HG02588 (cell line): ENCODE results near the gene TRIM41.
"Not testable (repeated sequence)": the region's sequence is repeated elsewhere in the genome, so short reads cannot be mapped to it uniquely, and the experiment has no call there.

ENCODE experiments used
- ATAC-seq: cut with Tn5 transposase; IDR thresholded peaks from one replicate; pipeline ENCODE4 v1.9.1; 2021; ENCODE audit warnings: mild to moderate bottlenecking, moderate library complexity; ENCODE audit not compliant: unreplicated experiment

TRIM41 gene

DNA sequence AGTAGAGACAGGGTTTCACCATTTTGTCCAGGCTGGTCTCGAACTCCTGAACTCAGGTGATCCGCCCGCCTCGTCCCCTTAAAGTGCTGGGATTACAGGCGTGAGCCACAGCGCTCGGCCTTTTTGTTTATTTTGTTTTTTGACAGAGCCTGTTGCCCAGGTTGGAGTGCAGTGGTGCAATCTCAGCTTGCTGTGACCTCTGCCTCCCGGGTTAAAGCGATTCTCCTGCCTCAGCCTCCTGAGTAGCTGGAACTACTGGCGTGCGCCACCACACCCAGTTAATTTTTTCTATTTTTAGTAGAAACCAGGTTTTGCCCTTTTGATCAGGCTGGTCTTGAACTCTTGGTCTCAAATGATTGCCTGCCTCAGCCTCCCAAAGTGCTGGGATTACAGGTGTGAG, 12.9 kb upstream of the TRIM41 start:
- not testable (repeated sequence) for ATAC-seq

- not testable (repeated sequence) for ATAC-seq
Observed at GRCh38 chr5:181210698-181211097, 12.4 kb upstream of the TRIM41 start.

GRCh38 chr5:181211208-181211607, 11.9 kb upstream of the TRIM41 start:
- ATAC-seq = no peak

DNA sequence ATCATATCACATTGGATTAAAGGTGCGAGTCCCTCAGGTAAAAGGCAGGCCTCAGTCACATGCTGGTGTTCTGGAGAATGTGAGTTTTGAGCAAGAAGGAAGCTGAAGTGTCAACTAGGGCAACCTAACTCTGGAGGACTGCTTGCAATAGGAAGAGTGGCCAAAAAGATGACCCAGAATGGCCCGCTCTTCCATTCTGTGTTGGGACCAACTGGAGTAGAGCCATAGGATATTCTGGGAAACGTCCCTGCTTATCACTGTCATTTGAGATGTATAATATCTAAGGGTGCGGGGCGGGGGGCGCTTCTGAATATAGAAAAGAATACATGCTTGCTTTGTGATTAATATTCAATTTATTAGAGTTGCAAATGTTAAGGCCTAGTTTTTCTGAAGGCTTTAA, 11.0 kb upstream of the TRIM41 start:
- ATAC-seq = no peak

DNA sequence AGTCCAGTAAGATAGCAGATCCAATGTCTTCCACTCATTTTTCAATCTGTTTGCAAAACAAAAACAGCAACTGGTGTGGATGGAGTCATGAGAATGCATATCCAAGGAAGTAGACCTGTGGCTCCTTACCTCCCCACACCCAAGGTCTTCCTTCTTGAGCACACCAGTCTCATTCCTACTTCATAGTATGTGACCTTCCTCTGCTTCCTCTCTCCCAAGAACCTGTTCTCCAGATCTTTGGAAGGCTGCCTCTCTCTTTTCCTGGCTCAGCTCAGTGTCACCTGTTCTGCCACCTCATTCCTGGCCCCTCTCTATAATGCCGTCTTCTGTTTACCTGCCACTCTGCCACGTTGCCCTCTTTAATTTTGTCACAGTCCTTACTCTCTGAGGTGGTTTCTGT, 10.1 kb upstream of the TRIM41 start:
- ATAC-seq = no peak

DNA sequence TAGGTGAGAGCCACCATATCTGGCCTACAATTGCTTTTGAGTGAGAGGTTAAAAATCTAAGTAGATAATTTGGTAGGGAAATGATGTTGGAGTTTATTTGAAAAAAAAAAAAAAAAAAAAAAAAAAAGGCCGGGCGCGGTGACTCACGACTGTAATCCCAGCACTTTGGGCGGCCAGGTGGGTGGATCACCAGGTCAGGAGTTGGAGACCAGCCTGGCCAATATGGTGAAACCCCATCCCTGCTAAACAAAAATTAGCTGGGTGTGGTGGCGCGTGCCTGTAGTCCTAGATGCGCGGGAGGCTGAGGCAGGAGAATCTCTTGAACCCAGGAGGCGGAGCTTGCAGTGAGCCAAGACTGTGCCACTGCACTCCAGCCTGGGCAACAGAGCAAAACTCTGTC, 8.8 kb upstream of the TRIM41 start:
- ATAC-seq = not testable (repeated sequence)

DNA sequence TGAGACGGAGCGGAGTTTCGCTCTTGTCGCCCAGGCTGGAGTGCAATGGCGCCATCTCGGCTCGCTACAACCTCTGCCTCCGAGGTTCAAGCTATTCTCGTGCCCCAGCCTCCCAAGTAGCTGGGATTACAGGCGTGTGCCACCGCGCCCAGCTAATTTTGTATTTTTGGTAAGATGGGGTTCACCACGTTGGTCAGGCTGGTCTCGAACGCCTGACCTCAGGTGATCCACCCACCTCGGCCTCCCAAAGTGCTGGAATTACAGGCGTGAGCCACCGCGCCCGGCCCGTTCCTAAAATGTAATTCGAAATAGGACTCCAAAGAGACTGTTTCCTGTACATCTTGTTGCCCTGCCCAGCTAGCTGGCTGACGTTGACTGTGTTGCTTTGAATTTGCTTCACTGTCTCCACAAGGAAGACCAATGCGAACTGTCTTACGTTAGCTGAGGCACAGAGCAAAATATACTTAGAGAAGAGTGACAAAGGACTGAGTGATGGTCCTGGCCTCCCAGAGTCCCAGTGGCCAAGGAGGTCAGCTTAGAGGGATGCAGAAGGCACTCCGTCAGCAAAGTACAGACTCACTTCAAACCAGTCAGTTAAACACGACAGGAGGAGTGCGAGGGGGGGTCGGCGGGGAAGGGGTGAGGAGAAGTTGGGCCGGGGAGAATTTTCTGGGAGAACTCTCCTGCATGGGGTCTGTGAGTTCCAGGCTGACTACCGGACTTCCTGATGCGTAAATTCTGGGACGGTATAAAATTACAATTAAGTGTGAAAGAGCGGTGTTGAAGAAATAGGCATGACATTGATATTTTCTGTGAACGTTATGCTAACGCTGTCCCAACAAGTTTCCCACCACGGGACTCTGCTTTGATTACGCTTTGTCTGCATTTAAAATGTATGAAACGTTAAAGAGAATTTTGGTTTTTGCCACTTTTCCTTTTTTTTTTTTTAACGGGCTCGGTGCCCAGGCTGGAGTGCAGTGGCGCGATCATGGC, 6.8 kb upstream of the TRIM41 start:
- no peak for ATAC-seq

DNA sequence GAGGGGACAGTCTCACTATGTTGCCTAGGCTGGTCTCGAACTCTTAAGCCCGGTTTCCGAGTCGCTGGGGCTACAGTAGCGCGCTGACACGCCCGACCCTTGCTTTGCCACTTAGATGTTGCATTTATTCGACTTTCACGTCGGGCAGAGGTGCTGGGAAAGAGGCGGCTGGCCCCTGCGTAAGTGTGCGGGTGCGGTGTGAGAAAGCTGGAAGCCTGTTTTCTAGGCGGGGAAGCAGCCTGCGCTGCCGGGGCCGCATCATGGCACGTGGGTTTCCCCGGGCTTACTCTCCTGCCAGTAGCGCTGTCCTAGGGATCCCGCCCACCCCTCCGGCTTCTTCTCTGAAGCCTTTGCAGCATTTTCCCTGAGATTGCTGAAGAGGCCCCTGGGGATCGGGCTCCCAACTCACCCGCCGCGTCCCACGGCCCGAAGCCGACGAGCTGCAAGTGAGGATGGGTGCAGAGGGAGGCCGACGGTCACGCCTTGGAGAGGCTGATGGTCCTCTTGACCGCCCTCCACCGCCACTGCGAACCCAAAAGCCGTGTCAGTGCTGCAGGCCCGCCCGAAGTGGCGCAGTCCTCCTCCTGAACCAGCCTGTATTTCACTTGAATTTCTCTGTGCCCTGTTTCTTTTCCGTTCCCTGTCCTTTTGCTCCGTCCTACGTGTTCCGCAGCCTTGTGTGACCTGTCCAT, 5.8 kb upstream of the TRIM41 start:
- ATAC-seq = peak; percentile 22

DNA sequence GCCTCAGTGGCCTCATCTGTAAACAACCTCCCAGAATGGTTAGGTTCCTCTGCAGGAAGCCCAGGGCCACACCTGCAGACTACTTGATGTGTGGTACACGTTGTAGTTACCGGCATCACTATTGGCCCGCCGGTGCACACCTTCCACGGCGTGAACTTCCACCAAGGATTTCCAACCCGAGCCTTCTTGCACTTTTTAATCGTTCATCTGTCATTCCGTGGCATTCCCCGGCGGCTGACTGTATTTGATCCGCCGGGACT, 5.3 kb upstream of the TRIM41 start:
- peak; percentile 19 for ATAC-seq

DNA sequence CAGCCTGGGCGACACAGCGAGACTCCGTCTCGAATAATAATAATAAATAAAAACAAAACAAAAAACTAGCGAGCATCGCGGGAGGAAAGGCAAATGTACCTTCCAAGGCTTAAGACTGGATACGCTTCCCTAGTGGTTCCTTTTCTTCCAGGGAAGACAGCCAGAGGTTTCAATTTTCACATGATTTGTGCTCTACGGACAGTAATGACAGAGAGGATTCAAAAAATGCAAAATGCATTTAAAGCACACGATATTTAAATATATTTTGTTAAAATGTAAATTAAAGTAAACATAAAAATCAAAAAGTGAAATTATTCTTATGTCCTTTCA, 4.3 kb upstream of the TRIM41 start:
- ATAC-seq = no peak

DNA sequence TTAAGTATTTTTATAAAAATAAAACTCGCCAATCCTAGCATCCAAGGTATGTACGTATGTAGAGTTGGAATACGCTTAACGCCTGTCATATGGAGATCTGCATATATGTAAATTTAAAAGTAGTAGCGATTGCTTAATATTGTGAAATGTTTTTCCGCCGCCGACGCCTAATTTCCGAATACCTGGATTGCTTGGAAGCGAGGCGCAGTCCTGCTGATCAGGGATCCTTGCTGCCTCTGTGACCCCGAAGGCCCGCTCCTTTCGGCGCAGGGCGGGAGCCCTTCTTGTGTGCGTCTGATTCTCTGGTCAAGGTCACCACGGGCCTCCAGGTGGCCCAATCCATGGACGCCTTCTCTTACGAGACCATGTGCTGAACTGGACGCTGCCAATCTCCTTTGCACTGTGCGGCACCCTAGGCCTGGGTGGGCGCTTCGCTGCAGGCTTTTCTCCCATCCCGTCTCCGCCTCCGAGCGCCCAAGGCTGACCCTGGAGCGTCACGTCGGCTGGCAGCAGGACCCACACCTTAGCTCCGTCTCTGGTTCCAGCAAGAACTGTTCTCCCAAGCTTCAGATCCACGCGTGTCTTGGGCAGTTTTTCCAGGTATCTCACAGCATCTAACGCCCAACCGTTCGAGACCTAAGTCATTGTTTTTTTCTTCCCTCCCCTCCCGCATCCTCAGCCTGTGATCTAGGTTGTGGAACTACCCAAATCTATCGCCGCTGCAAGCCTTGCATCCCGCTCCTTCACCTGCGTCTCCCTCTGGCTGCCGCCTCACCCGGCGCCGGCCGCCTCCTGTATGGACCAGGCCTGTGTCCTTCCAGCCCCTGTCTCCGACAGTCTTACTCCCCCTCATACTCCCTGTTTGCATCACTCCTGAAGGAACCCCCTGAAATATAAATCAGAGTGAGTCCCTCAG, 3.6 kb upstream of the TRIM41 start:
- no peak for ATAC-seq

DNA sequence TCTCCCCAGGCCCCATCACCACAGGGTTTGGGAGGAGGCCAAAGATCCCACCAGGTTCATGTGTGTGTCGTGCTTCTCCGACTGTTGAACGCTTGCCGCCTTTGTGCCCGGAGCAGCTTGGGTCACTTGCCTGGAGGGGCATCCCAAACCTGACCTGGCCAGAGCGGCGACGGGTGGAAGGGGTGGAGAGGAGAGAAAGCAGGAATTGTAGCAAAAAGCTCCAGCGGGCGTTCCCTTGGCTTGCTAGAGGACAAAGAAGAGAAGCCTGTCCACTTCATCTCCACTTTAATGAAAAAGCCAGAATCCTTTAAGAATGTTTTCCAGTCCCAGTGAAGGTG, 2.9 kb upstream of the TRIM41 start:
- no peak for ATAC-seq

- no peak for ATAC-seq
Observed at GRCh38 chr5:181221105-181221791, 1.8 kb upstream of the TRIM41 start.

DNA sequence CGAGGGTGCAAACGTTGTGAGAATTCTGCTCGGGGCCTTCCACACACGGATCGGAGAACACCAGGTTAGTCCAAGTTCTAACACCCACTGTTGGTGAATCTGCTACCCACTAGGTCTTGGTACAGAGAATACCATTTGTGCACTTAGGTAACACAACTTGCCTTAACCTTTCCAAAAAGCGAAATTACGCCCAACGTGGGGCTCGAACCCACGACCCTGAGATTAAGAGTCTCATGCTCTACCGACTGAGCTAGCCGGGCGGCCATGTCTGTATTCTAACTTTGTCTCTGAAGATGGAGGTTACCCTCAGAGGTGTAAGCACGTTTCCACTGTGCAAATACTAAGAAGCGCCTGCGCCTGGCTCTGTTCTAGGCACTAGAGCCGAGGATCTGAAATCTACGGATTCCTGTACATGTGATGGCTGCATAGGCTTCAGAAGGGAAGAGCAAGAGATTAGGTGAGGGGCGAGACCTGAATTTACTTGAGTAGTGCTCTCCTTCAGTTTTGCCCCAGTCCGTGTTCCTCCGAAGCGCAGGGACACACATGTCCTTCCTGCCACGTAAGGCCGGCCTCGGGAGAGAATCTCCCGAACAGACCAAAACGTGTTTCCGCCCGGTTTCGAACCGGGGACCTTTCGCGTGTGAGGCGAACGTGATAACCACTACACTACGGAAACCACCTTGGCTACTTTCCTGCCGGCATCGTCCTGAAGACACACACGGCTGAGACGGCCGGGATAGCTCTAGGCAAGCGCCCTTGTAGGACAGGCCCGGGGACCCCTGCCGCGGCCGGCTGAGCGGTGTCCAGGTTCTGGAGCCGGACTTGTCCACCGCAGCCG, 1.1 kb upstream of the TRIM41 start:
- ATAC-seq = peak; percentile 24

DNA sequence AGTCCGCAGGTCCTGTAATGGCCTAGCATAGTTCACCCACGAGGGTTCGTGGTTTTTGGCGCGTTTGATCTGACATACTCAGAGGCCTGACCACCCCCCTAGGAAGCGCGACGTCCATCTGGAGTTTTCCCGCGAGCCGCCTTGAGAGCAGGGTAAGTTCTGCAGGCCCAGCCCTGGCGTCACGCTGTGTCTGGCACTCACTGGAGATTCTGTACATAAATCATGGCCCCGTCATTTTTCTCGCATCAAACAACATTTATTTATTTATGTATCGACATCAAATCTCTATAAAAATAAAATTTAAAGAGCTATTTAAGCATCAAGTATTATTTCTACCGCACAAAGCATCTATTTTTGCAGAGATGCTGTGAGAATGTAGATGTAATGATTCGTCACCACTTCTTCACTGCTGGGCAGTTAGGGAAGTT, 437 bp upstream of the TRIM41 start:
- ATAC-seq = peak; percentile 3

DNA sequence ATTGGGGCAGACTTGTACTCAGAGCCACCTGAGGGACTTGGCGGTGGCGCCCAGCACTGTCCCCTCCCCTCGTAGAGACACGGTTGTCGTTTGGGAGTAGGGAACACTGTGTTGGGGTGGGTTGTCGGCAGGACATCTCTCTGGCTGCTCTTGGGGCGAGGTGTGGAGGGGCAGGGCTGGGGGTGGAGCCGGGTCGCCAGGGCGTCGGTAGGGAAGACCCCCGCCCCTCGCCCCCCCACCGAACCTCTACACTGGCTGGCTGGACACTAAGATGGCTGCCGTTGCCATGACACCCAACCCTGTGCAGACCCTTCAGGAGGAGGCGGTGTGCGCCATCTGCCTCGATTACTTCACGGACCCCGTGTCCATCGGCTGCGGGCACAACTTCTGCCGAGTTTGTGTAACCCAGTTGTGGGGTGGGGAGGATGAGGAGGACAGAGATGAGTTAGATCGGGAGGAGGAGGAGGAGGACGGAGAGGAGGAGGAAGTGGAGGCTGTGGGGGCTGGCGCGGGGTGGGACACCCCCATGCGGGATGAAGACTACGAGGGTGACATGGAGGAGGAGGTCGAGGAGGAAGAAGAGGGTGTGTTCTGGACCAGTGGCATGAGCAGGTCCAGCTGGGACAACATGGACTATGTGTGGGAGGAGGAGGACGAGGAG, 778 bp downstream of the TRIM41 start:
- ATAC-seq = no peak

- no peak for ATAC-seq
Observed at GRCh38 chr5:181224390-181225229, 1.5 kb downstream of the TRIM41 start.

- no peak for ATAC-seq
Observed at GRCh38 chr5:181229996-181230395, 6.9 kb downstream of the TRIM41 start.

- no peak for ATAC-seq
Observed at GRCh38 chr5:181230551-181230950, 7.5 kb downstream of the TRIM41 start.
